ENCODE results near the gene TRERF1. TPM values are rescaled to one million over a fixed set of nuclear protein-coding genes. Genes with fewer than 3 reads are reported as not detected.

TRERF1 gene
- total and polyA plus RNA-seq, 2 of the 4 experiments (the other 2 are of a cell fraction), result 6.3 to 9.9 TPM

- Histone ChIP-seq H3K4me2 (ENCODE audit: low read depth, low read length) (no peak overlapping the region), H2AFZ (replicated peaks; ENCODE audit: low read length, poor library complexity) (peak overlapping the region; percentile 54), H4K20me1 (ENCODE audit: insufficient read depth, low read length) (peaks cover 55% of the 10 kb centered on the region), H3K56ac (ENCODE audit: extremely low read depth, insufficient read depth, low read length) (no peak overlapping the region), H2BK5ac (ENCODE audit: low read depth, low read length, poor library complexity, severe bottlenecking) (no peak overlapping the region), H3K9me3 (ENCODE audit: control insufficient read depth, insufficient read depth, low read length) (no peaks in the 10 kb centered on the region), H3K27ac (ENCODE audit: insufficient read depth, low read length) (no peak overlapping the region), H3K9ac (ENCODE audit: low read depth, low read length) (no peak overlapping the region), H3K4ac (ENCODE audit: low read depth, low read length) (peak overlapping the region; percentile 61), H2BK20ac (ENCODE audit: low read depth, low read length) (no peak overlapping the region), H3K18ac (ENCODE audit: low read depth, low read length) (no peak overlapping the region), H3K9me1 (ENCODE audit: insufficient read depth, low read length) (peaks cover 58% of the 10 kb centered on the region), H2BK15ac (ENCODE audit: low read depth, low read length) (0 out of 3 replicates have a peak overlapping the region, but pooled peaks have one; percentile 34), H4K91ac (ENCODE audit: insufficient read depth, low read depth, low read length) (peak overlapping the region; percentile 15; the same call in 1 of the 2 replicates), H4K8ac (ENCODE audit: low read depth in 2 of 2, low read length in 2 of 2) (peak overlapping the region in 1 of 2 experiments; percentile 45; a peak in 1 of 4 replicates), H2AK9ac (replicated peaks; ENCODE audit: low read depth, low read length, poor library complexity) (peak overlapping the region; percentile 60), H4K5ac (ENCODE audit: low read depth, low read length) (no peak overlapping the region), H3K27me3 (ENCODE audit: control insufficient read depth, insufficient read depth, low read length) (no peaks in the 10 kb centered on the region), H3K36me3 (ENCODE audit: control insufficient read depth, insufficient read depth, low read length) (no peaks in the 10 kb centered on the region), H3K23ac (ENCODE audit: low read depth, low read length) (peak overlapping the region; percentile 28), H2AK5ac (ENCODE audit: low read depth, low read length) (peak overlapping the region; percentile 78; the same call in 1 of the 2 replicates), H2BK120ac (ENCODE audit: low read depth, low read length) (peak overlapping the region; percentile 18; the same call in 1 of the 2 replicates), H3K79me1 (ENCODE audit: low read depth in 1 of 2, low read length in 2 of 2) (peaks cover 63 to 84% of the 10 kb centered on the region in 2 experiments), H3K4me1 (ENCODE audit: control insufficient read depth, insufficient read depth, low read length) (peaks cover 32% of the 10 kb centered on the region), H3K14ac (replicated peaks; ENCODE audit: low read depth, low read length) (peak overlapping the region; percentile 57), H3K4me3 (ENCODE audit: insufficient read depth, low read depth, low read length) (no peak overlapping the region)
- WGBS, 2 experiments (ENCODE audit: extremely low coverage in 2 of 2, insufficient read length in 1 of 2), result 92% methylated on average over 2 of the region's 6 CpGs; no CpG with 5 or more reads in 1 of the 2 experiments
- in situ Hi-C loops (cut with MboI; ENCODE audit: low sequenced_read_pairs) (no loop called here), dilution Hi-C loops (cut with HindIII; ENCODE audit: low sequenced_read_pairs, unreplicated experiment) (no loop called here), intact Hi-C loops (cut with micrococcal nuclease) (no loop called here)
- ChIA-PET CTCF (interaction anchor here (0.7 kb wide), 1 partner anchor 145 kb away, joined by 5 read pairs; no protein-coding TSS in a partner anchor), POLR2A (ENCODE audit: unreplicated experiment) (interaction anchor here (0.7 kb wide), 1 partner anchor 38 kb away, joined by 6 read pairs; no protein-coding TSS in a partner anchor)
- no TSS peak for BruUV-seq (replicated peaks)
- DNase-seq (peak; percentile 18), ATAC-seq (ENCODE audit: low read depth) (no peak)
- TF ChIP-seq RAD21 (IDR thresholded peaks at IDR 0.05; ENCODE audit: low read length) (no peak), CHD1 (IDR thresholded peaks at IDR 0.05; ENCODE audit: low read depth, low read length) (no peak), SMC3 (IDR thresholded peaks at IDR 0.05; ENCODE audit: low read depth, low read length) (no peak), BHLHE40 (IDR thresholded peaks at IDR 0.05; ENCODE audit: low read depth, low read length) (no peak), MXI1 (IDR thresholded peaks at IDR 0.05; ENCODE audit: borderline replicate concordance, low read depth, low read length) (no peak), ELK1 (IDR thresholded peaks at IDR 0.05; ENCODE audit: borderline replicate concordance, low read depth, low read length) (no peak), MAZ (IDR thresholded peaks at IDR 0.05; ENCODE audit: borderline replicate concordance, low read depth, low read length) (no peak), MAFK (IDR thresholded peaks at IDR 0.05; ENCODE audit: low read depth, low read length) (no peak), POLR2A (IDR thresholded peaks at IDR 0.05; ENCODE audit: low read depth, low read length) (no peak), FOS (IDR thresholded peaks at IDR 0.05; ENCODE audit: low read depth, low read length) (no peak), CEBPB (IDR thresholded peaks at IDR 0.05; ENCODE audit: low read depth, low read length) (no peak), RCOR1 (IDR thresholded peaks at IDR 0.05; ENCODE audit: insufficient replicate concordance, low read length) (no peak), NFE2L2 (IDR thresholded peaks at IDR 0.05; ENCODE audit: low read depth, low read length) (no peak), RFX5 (IDR thresholded peaks at IDR 0.05; ENCODE audit: low read depth, low read length) (no peak)
- TF ChIP-seq, protein P1, sequence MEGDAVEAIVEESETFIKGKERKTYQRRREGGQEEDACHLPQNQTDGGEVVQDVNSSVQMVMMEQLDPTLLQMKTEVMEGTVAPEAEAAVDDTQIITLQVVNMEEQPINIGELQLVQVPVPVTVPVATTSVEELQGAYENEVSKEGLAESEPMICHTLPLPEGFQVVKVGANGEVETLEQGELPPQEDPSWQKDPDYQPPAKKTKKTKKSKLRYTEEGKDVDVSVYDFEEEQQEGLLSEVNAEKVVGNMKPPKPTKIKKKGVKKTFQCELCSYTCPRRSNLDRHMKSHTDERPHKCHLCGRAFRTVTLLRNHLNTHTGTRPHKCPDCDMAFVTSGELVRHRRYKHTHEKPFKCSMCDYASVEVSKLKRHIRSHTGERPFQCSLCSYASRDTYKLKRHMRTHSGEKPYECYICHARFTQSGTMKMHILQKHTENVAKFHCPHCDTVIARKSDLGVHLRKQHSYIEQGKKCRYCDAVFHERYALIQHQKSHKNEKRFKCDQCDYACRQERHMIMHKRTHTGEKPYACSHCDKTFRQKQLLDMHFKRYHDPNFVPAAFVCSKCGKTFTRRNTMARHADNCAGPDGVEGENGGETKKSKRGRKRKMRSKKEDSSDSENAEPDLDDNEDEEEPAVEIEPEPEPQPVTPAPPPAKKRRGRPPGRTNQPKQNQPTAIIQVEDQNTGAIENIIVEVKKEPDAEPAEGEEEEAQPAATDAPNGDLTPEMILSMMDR (conservative IDR thresholded peaks at IDR 0.05; ENCODE audit: low read depth, low read length), result no peak
These were observed 45.1 kb downstream of the TRERF1 start for GRCh38 chr6:42406306-42407280.

All from IMR-90 (cell line).